Endothelial cell of umbilical vein (primary cell): ENCODE results near the gene TBX18. TPM values are rescaled to one million over a fixed set of nuclear protein-coding genes. Genes with fewer than 3 reads are reported as not detected.

ENCODE experiments used
- BruUV-seq: library from RNA; stranded (reverse); fragments of 400-500 nt; replicated peaks from 2 replicates; lab custom pipeline; 2021; lab: Mats Ljungman, UMichigan
- CTCF ChIA-PET: fragments of 300-600, 350-600 bp; sonication (Branson Sonifier 250); formaldehyde crosslinking; loops from one replicate; lab custom pipeline; 2021; ENCODE audit warnings: antibody characterized with exemption, inconsistent platforms; lab: Charles Lee
- POLR2A ChIA-PET: fragments of 300-600, 350-600 bp; sonication (Branson Sonifier 250); formaldehyde crosslinking; loops from one replicate; lab custom pipeline; 2021; ENCODE audit warnings: antibody characterized with exemption, inconsistent platforms; lab: Charles Lee
- DNase-seq: peaks from one replicate; pipeline ENCODE4 v3.0.0-alpha.2; 2011; ENCODE audit warnings: low read depth, low spot score
- FAIRE-seq: peaks from 2 replicates; lab custom pipeline; 2011; peaks lifted over from hg19 to GRCh38; lab: Jason Lieb, UNC
- H2AFZ ChIP-seq: 2 replicates; pipeline ENCODE4 v1.6.0; 2012; ENCODE audit warnings: low read depth, low read length, control low read depth, inconsistent platforms
- H3K27ac ChIP-seq: 2 replicates; pipeline ENCODE4 v1.5.1; 2011; ENCODE audit warnings: low read depth, mild to moderate bottlenecking, control low read depth, low read length, moderate library complexity; ENCODE audit not compliant: insufficient read depth
- H3K27me3 ChIP-seq, 2 experiments: 2 replicates each; pipeline versions ENCODE4 v1.6.0 to v1.6.1; 2011; ENCODE audit warnings: low read length in 2 of 2, mixed read lengths in 1 of 2; ENCODE audit not compliant: control insufficient read depth in 2 of 2, insufficient read depth in 2 of 2
- H3K36me3 ChIP-seq, 2 experiments: 2 replicates in 1 of 2; 3 replicates in 1 of 2; pipeline ENCODE4 v1.5.1; 2011; ENCODE audit warnings: low read length in 2 of 2, mild to moderate bottlenecking in 1 of 2, moderate library complexity in 1 of 2; ENCODE audit not compliant: control insufficient read depth in 2 of 2, insufficient read depth in 2 of 2; ENCODE audit errors: extremely low read depth in 1 of 2
- H3K4me1 ChIP-seq: 3 replicates; pipeline ENCODE4 v1.5.1; 2011; ENCODE audit warnings: mild to moderate bottlenecking, low read length; ENCODE audit not compliant: control insufficient read depth, insufficient read depth; ENCODE audit errors: extremely low read depth
- H3K4me2 ChIP-seq: 2 replicates; pipeline ENCODE4 v1.6.1; 2011; ENCODE audit warnings: low read length, control low read depth, mixed read lengths; ENCODE audit not compliant: insufficient read depth
- H3K4me3 ChIP-seq, 3 experiments: fragments of 200-600 bp in 1 of 3; sonication (generic), shearing (Covaris generic) in 1 of 3; replicated peaks in 1 of 3; 2 replicates each; pipeline ENCODE4 v1.5.1; 2011 to 2016; ENCODE audit warnings: control low read depth in 3 of 3, low read length in 3 of 3, mild to moderate bottlenecking in 2 of 3, inconsistent platforms in 1 of 3, low read depth in 1 of 3, moderate library complexity in 1 of 3; ENCODE audit not compliant: insufficient read depth in 1 of 3
- H3K79me2 ChIP-seq: 2 replicates; pipeline ENCODE4 v1.6.0; 2012; ENCODE audit warnings: low read length, inconsistent platforms; ENCODE audit not compliant: control insufficient read depth, insufficient read depth
- H3K9ac ChIP-seq: replicated peaks from 2 replicates; pipeline ENCODE3; 2011; ENCODE audit warnings: low read length, control low read depth; ENCODE audit not compliant: insufficient read depth; ENCODE audit errors: extremely low read depth
- H3K9me1 ChIP-seq: replicated peaks from 3 replicates; pipeline ENCODE4 v1.6.0; 2011; ENCODE audit warnings: mild to moderate bottlenecking, low read length; ENCODE audit not compliant: control insufficient read depth, insufficient read depth; ENCODE audit errors: extremely low read depth
- H3K9me3 ChIP-seq: replicated peaks from 2 replicates; pipeline ENCODE4 v1.5.1; 2012; ENCODE audit warnings: low read length, inconsistent platforms; ENCODE audit not compliant: control insufficient read depth, insufficient read depth
- H4K20me1 ChIP-seq: replicated peaks from 2 replicates; pipeline ENCODE3; 2011; ENCODE audit warnings: mild to moderate bottlenecking, low read length; ENCODE audit not compliant: control insufficient read depth, insufficient read depth; ENCODE audit errors: extremely low read depth
- FOS ChIP-seq: IDR thresholded peaks from 2 replicates; pipeline ENCODE4 v1.6.1; 2011; ENCODE audit warnings: mild to moderate bottlenecking, low read length, moderate library complexity, borderline replicate concordance; ENCODE audit not compliant: insufficient read depth
- GATA2 ChIP-seq: IDR thresholded peaks from 2 replicates; pipeline ENCODE4 v1.7.0; 2011; ENCODE audit warnings: low read depth, mild to moderate bottlenecking, moderate library complexity, mixed read lengths, low read length; ENCODE audit not compliant: insufficient read length, insufficient read depth
- JUN ChIP-seq: IDR thresholded peaks from 2 replicates; pipeline ENCODE4 v1.6.1; 2011; ENCODE audit warnings: borderline replicate concordance, low read depth; ENCODE audit not compliant: insufficient read length, insufficient read depth
- MAX ChIP-seq: IDR thresholded peaks from 2 replicates; pipeline ENCODE4 v1.6.1; 2011; ENCODE audit not compliant: insufficient read depth, insufficient read length
- MYC ChIP-seq: IDR thresholded peaks from one replicate; pipeline ENCODE4 v1.6.1; 2011; ENCODE audit warnings: mild to moderate bottlenecking, low read depth, low read length
- POLR2A ChIP-seq: IDR thresholded peaks from 2 replicates; pipeline ENCODE4 v1.6.1; 2012; ENCODE audit warnings: low read depth, mild to moderate bottlenecking, control low read depth, low read length
- POLR2AphosphoS5 ChIP-seq: IDR thresholded peaks from 2 replicates; pipeline ENCODE4 v1.6.1; 2012; ENCODE audit warnings: low read depth, mild to moderate bottlenecking, control low read depth, low read length, moderate library complexity; ENCODE audit not compliant: insufficient read depth
- dilution Hi-C: fragments of 300-500 bp; cut with MboI; formaldehyde crosslinking; loops from one replicate; pipeline ENCODE4 v1.15.0; 2019; ENCODE audit warnings: low sequenced_read_pairs; ENCODE audit not compliant: extremely low pct_ligation_motif_present
- intact Hi-C: fragments of 100-400 bp; cut with micrococcal nuclease; formaldehyde crosslinking; loops from one replicate; pipeline ENCODE4 v1.10.0; 2022
- polyA plus RNA-seq, 4 experiments: library from polyadenylated mRNA; depleted of rRNA in 3 of 4; stranded (reverse) in 3 of 4; unstranded in 1 of 4; fragments of >200 nt; gene quantifications; 2 replicates each; pipeline versions ENCODE4 v1.2.1 to v1.2.3, GENCODE V29; 2011 to 2012; ENCODE audit warnings: missing spikeins in 1 of 4
- total RNA-seq: library from RNA; stranded (reverse); gene quantifications from 2 replicates; pipeline ENCODE4 v1.2.3, GENCODE V29; 2021

TBX18 gene
- total and polyA plus RNA-seq, 2 donors (not counting 3 experiments of a cell fraction or from before 2014, with no cell fraction given), result 28.4 to 60.5 TPM

- Histone ChIP-seq H3K27ac (peak overlapping the region; percentile 17), H3K9me1 (no peaks in the 10 kb centered on the region), H3K27me3 (no peaks in the 10 kb centered on the region), H3K79me2 (no peaks in the 10 kb centered on the region), H3K4me3 (no peak overlapping the region), H3K9me3 (no peaks in the 10 kb centered on the region), H3K4me2 (peak overlapping the region; percentile 43), H3K4me1 (peaks cover 44% of the 10 kb centered on the region), H2AFZ (peak overlapping the region; percentile 9), H4K20me1 (no peaks in the 10 kb centered on the region), H3K9ac (no peak overlapping the region), H3K36me3 (no peaks in the 10 kb centered on the region)
- no TSS peak for BruUV-seq
- POLR2A ChIA-PET, result no interaction called here
- DNase-seq (peak; percentile 87), FAIRE-seq (no peak)
- CTCF ChIA-PET, result interaction anchor here (0.7 to 2.3 kb wide), 3 partner anchors 17 to 219 kb away, joined by 3 to 8 read pairs (median 3); no protein-coding TSS in a partner anchor
- dilution Hi-C loops, result loop anchor here (25.0 kb wide), 1 partner anchor 96 kb away; no protein-coding TSS in a partner anchor
- TF ChIP-seq JUN (no peak), POLR2AphosphoS5 (no peak), GATA2 (peak; percentile 18), MAX (no peak), MYC (no peak), POLR2A (no peak), FOS (no peak)
- intact Hi-C loops, result loop anchor here (10.0 kb wide), 1 partner anchor 824 kb away; no protein-coding TSS in a partner anchor
Measured at GRCh38 chr6:84641076-84641475, 123.3 kb downstream of the TBX18 start.

DNA sequence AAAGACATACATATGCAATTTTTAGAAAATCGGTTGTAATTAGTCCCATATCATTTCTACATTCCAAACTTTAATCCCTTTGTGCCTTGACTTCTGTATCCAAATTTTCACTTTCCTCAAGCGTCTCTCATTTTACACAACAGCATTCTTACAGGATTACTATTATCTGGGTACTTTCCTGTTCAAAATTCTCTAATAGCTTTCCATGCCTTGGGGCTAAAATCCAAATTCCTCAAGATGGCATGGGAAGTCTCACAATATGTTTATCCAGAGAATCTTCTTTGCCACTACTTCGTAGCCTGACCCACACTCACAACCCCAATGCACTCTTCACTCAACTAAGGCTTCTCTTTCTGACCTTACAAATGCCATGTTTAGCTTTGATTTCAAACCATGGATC lies 125.0 kb downstream of the TBX18 start:
- no TSS peak for BruUV-seq
- no peak for FAIRE-seq
- POLR2A ChIA-PET, result no interaction called here

More for the DNA sequence above, 125.0 kb downstream of the TBX18 start:
- no peak overlapping the region for H3K27ac ChIP-seq
- dilution Hi-C loops (loop anchor here (25.0 kb wide), 1 partner anchor 98 kb away; no protein-coding TSS in a partner anchor), intact Hi-C loops (no loop called here)
- TF ChIP-seq POLR2A, result no peak
- TF ChIP-seq MAX, result no peak
- H3K9me1 ChIP-seq, result no peaks in the 10 kb centered on the region
- H3K9ac ChIP-seq, result no peak overlapping the region
- no peak overlapping the region for H3K4me2 ChIP-seq
- no peak for DNase-seq
- H3K36me3 ChIP-seq, result no peaks in the 10 kb centered on the region
- no peaks in the 10 kb centered on the region for H3K9me3 ChIP-seq
- CTCF ChIA-PET, result interaction anchor here (1.0 kb wide), 1 partner anchor 13 kb away, joined by 3 read pairs; no protein-coding TSS in a partner anchor
- no peak overlapping the region for H3K4me3 ChIP-seq
- peaks cover 29% of the 10 kb centered on the region for H3K4me1 ChIP-seq
- H2AFZ ChIP-seq, result no peak overlapping the region
- no peaks in the 10 kb centered on the region for H4K20me1 ChIP-seq
- no peaks in the 10 kb centered on the region for H3K79me2 ChIP-seq
- no peaks in the 10 kb centered on the region for H3K27me3 ChIP-seq
